ENCODE data around the gene ANKS3. TPM values are rescaled to one million over a fixed set of nuclear protein-coding genes. Genes with fewer than 3 reads are reported as not detected.

Gene ANKS3
- total RNA-seq, 4 donors from 2014 or later: 2.4 to 51.7 (median 33.1) TPM

- no peaks in the 10 kb centered on the region for H3K27me3 ChIP-seq
- intact Hi-C loops (cut with DNase I; ENCODE audit: low total_unique reads): no loop called here
- no peak overlapping the region for H3K27ac ChIP-seq
- no peak for DNase-seq
- no peak overlapping the region for H3K4me3 ChIP-seq
- no peaks in the 10 kb centered on the region for H3K36me3 ChIP-seq
- TF ChIP-seq POLR2A (IDR thresholded peaks at IDR 0.05): no peak
- TF ChIP-seq, protein P1, sequence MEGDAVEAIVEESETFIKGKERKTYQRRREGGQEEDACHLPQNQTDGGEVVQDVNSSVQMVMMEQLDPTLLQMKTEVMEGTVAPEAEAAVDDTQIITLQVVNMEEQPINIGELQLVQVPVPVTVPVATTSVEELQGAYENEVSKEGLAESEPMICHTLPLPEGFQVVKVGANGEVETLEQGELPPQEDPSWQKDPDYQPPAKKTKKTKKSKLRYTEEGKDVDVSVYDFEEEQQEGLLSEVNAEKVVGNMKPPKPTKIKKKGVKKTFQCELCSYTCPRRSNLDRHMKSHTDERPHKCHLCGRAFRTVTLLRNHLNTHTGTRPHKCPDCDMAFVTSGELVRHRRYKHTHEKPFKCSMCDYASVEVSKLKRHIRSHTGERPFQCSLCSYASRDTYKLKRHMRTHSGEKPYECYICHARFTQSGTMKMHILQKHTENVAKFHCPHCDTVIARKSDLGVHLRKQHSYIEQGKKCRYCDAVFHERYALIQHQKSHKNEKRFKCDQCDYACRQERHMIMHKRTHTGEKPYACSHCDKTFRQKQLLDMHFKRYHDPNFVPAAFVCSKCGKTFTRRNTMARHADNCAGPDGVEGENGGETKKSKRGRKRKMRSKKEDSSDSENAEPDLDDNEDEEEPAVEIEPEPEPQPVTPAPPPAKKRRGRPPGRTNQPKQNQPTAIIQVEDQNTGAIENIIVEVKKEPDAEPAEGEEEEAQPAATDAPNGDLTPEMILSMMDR (IDR thresholded peaks at IDR 0.05): no peak
- H3K4me1 ChIP-seq: no peaks in the 10 kb centered on the region
- no peaks in the 10 kb centered on the region for H3K9me3 ChIP-seq
These were observed 43.4 kb upstream of the ANKS3 start for GRCh38 chr16:4777339-4778049.

DNA sequence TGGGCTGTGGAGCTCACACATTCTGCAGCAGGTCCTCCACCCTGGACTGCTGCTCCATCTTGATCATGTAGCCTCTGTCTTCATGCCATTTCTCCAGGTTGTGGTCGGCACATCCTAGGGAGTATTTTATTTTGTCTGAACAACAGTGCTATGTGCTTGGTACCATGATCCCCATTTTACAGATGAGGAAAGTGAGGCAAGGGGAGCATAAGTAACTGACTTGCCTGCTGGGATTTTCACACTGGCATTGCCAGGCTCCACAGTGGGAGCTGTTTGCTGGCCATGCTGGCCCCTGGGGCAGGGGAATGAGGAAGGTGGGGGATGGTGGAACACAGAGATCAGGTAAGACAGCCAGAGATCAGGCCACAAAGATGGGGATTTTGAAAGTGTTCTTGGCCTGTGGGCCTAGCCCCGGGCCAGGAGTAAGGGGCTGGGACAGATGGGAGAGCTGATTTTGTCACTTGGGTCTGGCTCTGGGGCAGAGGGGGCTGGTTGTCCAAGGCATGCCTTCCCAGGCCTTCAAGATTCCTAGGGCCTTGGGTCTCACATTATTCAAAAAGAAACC, 42.2 kb upstream of the ANKS3 start:
- H3K9me3 ChIP-seq: no peaks in the 10 kb centered on the region
- no peak overlapping the region for H3K4me3 ChIP-seq
- no peak overlapping the region for H3K27ac ChIP-seq
- no peak for DNase-seq
- H3K27me3 ChIP-seq: no peaks in the 10 kb centered on the region
- intact Hi-C loops (cut with DNase I; ENCODE audit: low total_unique reads): no loop called here
- no peaks in the 10 kb centered on the region for H3K4me1 ChIP-seq
- H3K36me3 ChIP-seq: no peaks in the 10 kb centered on the region
- TF ChIP-seq POLR2A (IDR thresholded peaks at IDR 0.05): no peak
- TF ChIP-seq, protein P1 (IDR thresholded peaks at IDR 0.05): no peak

GRCh38 chr16:4775005-4775404, 40.9 kb upstream of the ANKS3 start:
- TF ChIP-seq, protein P1 (IDR thresholded peaks at IDR 0.05): no peak
- TF ChIP-seq POLR2A (IDR thresholded peaks at IDR 0.05): no peak
- no peaks in the 10 kb centered on the region for H3K9me3 ChIP-seq
- no peaks in the 10 kb centered on the region for H3K4me1 ChIP-seq
- H3K36me3 ChIP-seq: no peaks in the 10 kb centered on the region
- H3K27me3 ChIP-seq: no peaks in the 10 kb centered on the region
- no peak overlapping the region for H3K4me3 ChIP-seq
- intact Hi-C loops (cut with DNase I; ENCODE audit: low total_unique reads): no loop called here
- no peak overlapping the region for H3K27ac ChIP-seq
- no peak for DNase-seq

- no peaks in the 10 kb centered on the region for H3K27me3 ChIP-seq
- peaks cover 0 to 7% of the 10 kb centered on the region in 2 donors for H3K4me1 ChIP-seq
- no peaks in the 10 kb centered on the region for H3K9me3 ChIP-seq
- no peak for DNase-seq
- intact Hi-C loops (cut with DNase I; ENCODE audit: low total_unique reads): no loop called here
- H3K36me3 ChIP-seq: no peaks in the 10 kb centered on the region
- H3K4me3 ChIP-seq: no peak overlapping the region
- TF ChIP-seq POLR2A (IDR thresholded peaks at IDR 0.05): no peak
- TF ChIP-seq, protein P1 (IDR thresholded peaks at IDR 0.05): no peak
- no peak overlapping the region for H3K27ac ChIP-seq
These were observed 38.3 kb upstream of the ANKS3 start for GRCh38 chr16:4772351-4772750.

DNA sequence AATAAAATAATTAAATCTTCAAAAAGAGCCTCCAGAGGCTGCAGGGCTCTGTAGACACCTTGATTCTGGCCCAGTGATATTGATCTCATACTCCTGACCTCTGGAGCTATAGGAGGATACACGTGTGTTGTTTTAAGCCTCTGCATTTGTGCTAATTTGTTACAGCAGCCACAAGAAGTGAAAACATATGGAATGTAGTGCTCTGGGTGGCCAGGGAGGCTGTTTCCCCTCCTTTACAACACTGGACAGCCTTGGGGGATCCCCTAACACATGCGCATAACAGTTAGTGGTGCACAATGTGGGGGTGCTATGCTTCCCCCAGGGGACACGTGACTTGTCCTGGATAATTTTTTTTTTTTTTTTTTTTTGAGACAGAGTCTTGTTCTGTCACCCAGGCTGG, 37.6 kb upstream of the ANKS3 start:
- DNase-seq: no peak
- H3K27ac ChIP-seq: no peak overlapping the region
- TF ChIP-seq POLR2A (IDR thresholded peaks at IDR 0.05): no peak
- TF ChIP-seq, protein P1 (IDR thresholded peaks at IDR 0.05): no peak
- no peaks in the 10 kb centered on the region for H3K27me3 ChIP-seq
- intact Hi-C loops (cut with DNase I; ENCODE audit: low total_unique reads): no loop called here
- no peaks in the 10 kb centered on the region for H3K9me3 ChIP-seq
- H3K4me3 ChIP-seq: no peak overlapping the region
- peaks cover 0 to 8% of the 10 kb centered on the region in 2 donors for H3K4me1 ChIP-seq
- no peaks in the 10 kb centered on the region for H3K36me3 ChIP-seq
